H9 (cell line): ENCODE data around the gene RO60. TPM values are rescaled to one million over a fixed set of nuclear protein-coding genes. Genes with fewer than 3 reads are reported as not detected.
A peak's percentile ranks its signal among the peaks of the same experiment; 100 is the strongest.
"Not testable (repeated sequence)": the region's sequence is repeated elsewhere in the genome, so short reads cannot be mapped to it uniquely, and the experiment has no call there.

Experiments
- DNase-seq: peaks from one replicate; pipeline ENCODE4 v3.0.0-alpha.2; 2017
- H2AFZ ChIP-seq: one replicate; pipeline ENCODE4 v1.6.1; 2013; ENCODE audit warnings: mild to moderate bottlenecking, low read length, control low read depth, moderate library complexity
- H2AK5ac ChIP-seq: 2 replicates; pipeline ENCODE4 v1.6.1; 2013; ENCODE audit warnings: low read length, control low read depth, mixed read lengths; ENCODE audit not compliant: insufficient read length
- H2BK120ac ChIP-seq: one replicate; pipeline ENCODE4 v1.6.1; 2013; ENCODE audit warnings: low read depth, mild to moderate bottlenecking, low read length, control low read depth, inconsistent platforms; ENCODE audit not compliant: poor library complexity, severe bottlenecking
- H2BK12ac ChIP-seq: 2 replicates; pipeline ENCODE4 v1.6.1; 2013; ENCODE audit warnings: low read length, control low read depth, mixed read lengths, low read depth; ENCODE audit not compliant: insufficient read length
- H2BK15ac ChIP-seq: 2 replicates; pipeline ENCODE4 v1.6.1; 2013; ENCODE audit warnings: low read depth, low read length, control low read depth
- H2BK20ac ChIP-seq: one replicate; pipeline ENCODE4 v1.6.1; 2013; ENCODE audit warnings: low read depth, mild to moderate bottlenecking, low read length, control low read depth, inconsistent platforms; ENCODE audit not compliant: poor library complexity, severe bottlenecking
- H2BK5ac ChIP-seq: 2 replicates; pipeline ENCODE4 v1.6.1; 2013; ENCODE audit warnings: low read length, control low read depth, mixed read lengths; ENCODE audit not compliant: insufficient read length
- H3K14ac ChIP-seq: 2 replicates; pipeline ENCODE4 v1.6.1; 2013; ENCODE audit warnings: low read length, control low read depth; ENCODE audit not compliant: insufficient read depth
- H3K18ac ChIP-seq: 2 replicates; pipeline ENCODE4 v1.6.1; 2013; ENCODE audit warnings: low read depth, mild to moderate bottlenecking, mixed read lengths, low read length, control low read depth; ENCODE audit not compliant: insufficient read length
- H3K23ac ChIP-seq: 2 replicates; pipeline ENCODE4 v1.6.1; 2013; ENCODE audit warnings: low read length, control low read depth, mixed read lengths, low read depth; ENCODE audit not compliant: insufficient read length
- H3K23me2 ChIP-seq: 2 replicates; pipeline ENCODE4 v1.6.1; 2013; ENCODE audit warnings: low read depth, mild to moderate bottlenecking, mixed read lengths, low read length, control low read depth; ENCODE audit not compliant: insufficient read length, poor library complexity, severe bottlenecking
- H3K27ac ChIP-seq: 2 replicates; pipeline ENCODE4 v1.5.1; 2013; ENCODE audit warnings: low read length, control low read depth, mixed read lengths, low read depth; ENCODE audit not compliant: insufficient read length
- H3K27me3 ChIP-seq: 2 replicates; pipeline ENCODE4 v1.6.1; 2013; ENCODE audit warnings: low read length, control low read depth, inconsistent platforms; ENCODE audit not compliant: insufficient read depth
- H3K4ac ChIP-seq: 2 replicates; pipeline ENCODE4 v1.6.1; 2013; ENCODE audit warnings: low read depth, mild to moderate bottlenecking, control low read depth, inconsistent platforms, low read length, moderate library complexity
- H3K4me1 ChIP-seq: 2 replicates; pipeline ENCODE4 v1.6.1; 2013; ENCODE audit warnings: low read length, control low read depth, inconsistent platforms; ENCODE audit not compliant: insufficient read depth
- H3K4me2 ChIP-seq: 2 replicates; pipeline ENCODE4 v1.6.1; 2013; ENCODE audit warnings: low read length, control low read depth, mixed read lengths; ENCODE audit not compliant: insufficient read length, insufficient read depth
- H3K56ac ChIP-seq: 2 replicates; pipeline ENCODE4 v1.6.1; 2013; ENCODE audit warnings: low read depth, mild to moderate bottlenecking, mixed read lengths, low read length, control low read depth; ENCODE audit not compliant: insufficient read length
- H3K79me1 ChIP-seq: 2 replicates; pipeline ENCODE4 v1.6.1; 2013; ENCODE audit warnings: low read depth, mild to moderate bottlenecking, moderate library complexity, low read length, control low read depth, inconsistent platforms; ENCODE audit not compliant: insufficient read depth, poor library complexity, severe bottlenecking
- H3K79me2 ChIP-seq: 2 replicates; pipeline ENCODE4 v1.6.1; 2013; ENCODE audit warnings: low read length, control low read depth, inconsistent platforms; ENCODE audit not compliant: insufficient read depth
- H3K9ac ChIP-seq: 2 replicates; pipeline ENCODE4 v1.6.1; 2013; ENCODE audit warnings: low read length, control low read depth, mixed read lengths; ENCODE audit not compliant: insufficient read length; ENCODE audit errors: extremely low read depth
- H3K9me3 ChIP-seq: one replicate; pipeline ENCODE4 v1.6.1; 2013; ENCODE audit warnings: low read depth, low read length, inconsistent platforms; ENCODE audit not compliant: control insufficient read depth
- H3T11ph ChIP-seq: one replicate; pipeline ENCODE4 v1.6.1; 2013; ENCODE audit warnings: mild to moderate bottlenecking, low read length, control low read depth, inconsistent platforms
- H4K20me1 ChIP-seq: one replicate; pipeline ENCODE4 v1.6.1; 2013; ENCODE audit not compliant: control insufficient read depth, insufficient read length, insufficient read depth
- H4K5ac ChIP-seq: 2 replicates; pipeline ENCODE4 v1.6.1; 2013; ENCODE audit warnings: low read depth, mild to moderate bottlenecking, mixed read lengths, low read length, control low read depth; ENCODE audit not compliant: insufficient read length
- H4K8ac ChIP-seq: replicated peaks from 2 replicates; pipeline ENCODE4 v1.6.1; 2013; ENCODE audit warnings: low read length, control low read depth, mixed read lengths, low read depth; ENCODE audit not compliant: insufficient read length
- H4K91ac ChIP-seq: 2 replicates; pipeline ENCODE4 v1.6.1; 2013; ENCODE audit warnings: low read depth, mild to moderate bottlenecking, moderate library complexity, mixed read lengths, low read length, control low read depth; ENCODE audit not compliant: insufficient read length
- H3K27ac Mint-ChIP-seq, 3 experiments: 2 replicates in 2 of 3; 3 replicates in 1 of 3; pipeline ENCODE4 v1.8.0; 2020 to 2021; ENCODE audit warnings: mixed read lengths in 3 of 3, mild to moderate bottlenecking in 1 of 3, moderate library complexity in 1 of 3
- H3K27me3 Mint-ChIP-seq: 2 replicates; pipeline ENCODE4 v1.8.0; 2021; ENCODE audit warnings: low read depth, mild to moderate bottlenecking, moderate library complexity, mixed read lengths
- H3K36me3 Mint-ChIP-seq, 3 experiments: 2 replicates in 2 of 3; 3 replicates in 1 of 3; pipeline ENCODE4 v1.8.0; 2020 to 2021; ENCODE audit warnings: low read depth in 3 of 3, mixed read lengths in 3 of 3; ENCODE audit not compliant: insufficient read depth in 1 of 3
- H3K4me1 Mint-ChIP-seq, 2 experiments: 2 replicates each; pipeline ENCODE4 v1.8.0; 2020; ENCODE audit warnings: mixed read lengths in 2 of 2
- H3K4me3 Mint-ChIP-seq, 2 experiments: 2 replicates in 1 of 2; 3 replicates in 1 of 2; pipeline ENCODE4 v1.8.0; 2020 to 2021; ENCODE audit warnings: mild to moderate bottlenecking in 2 of 2, mixed read lengths in 2 of 2, moderate library complexity in 1 of 2
- H3K9me3 Mint-ChIP-seq, 2 experiments: 2 replicates in 1 of 2; 3 replicates in 1 of 2; pipeline ENCODE4 v1.8.0; 2020; ENCODE audit warnings: mild to moderate bottlenecking in 2 of 2, mixed read lengths in 2 of 2, moderate library complexity in 1 of 2
- WGBS: extraction: QIAGEN DNeasy Blood & Tissue Kit; methylation state at CpG from one replicate; pipeline ENCODE4 v1.1.7; 2013; ENCODE audit warnings: missing lambda C conversion rate, low lambda C conversion rate, mixed read lengths; ENCODE audit not compliant: insufficient read length; ENCODE audit errors: extremely low coverage; 5-methylcytosine and 5-hydroxymethylcytosine counted together
- total RNA-seq: library from RNA; stranded (reverse); gene quantifications from 2 replicates; pipeline ENCODE4 v1.2.1, GENCODE V29; 2021
- TF ChIP-seq, protein P1 (sequence below): fragments of 200-600 bp; sonication (generic); conservative IDR thresholded peaks from 3 replicates; pipeline ENCODE4 v1.8.0; 2021; ENCODE audit warnings: antibody characterized with exemption, mild to moderate bottlenecking

RO60 gene
- total RNA-seq, 1 experiment from 2014 or later: 84.7 TPM

DNA sequence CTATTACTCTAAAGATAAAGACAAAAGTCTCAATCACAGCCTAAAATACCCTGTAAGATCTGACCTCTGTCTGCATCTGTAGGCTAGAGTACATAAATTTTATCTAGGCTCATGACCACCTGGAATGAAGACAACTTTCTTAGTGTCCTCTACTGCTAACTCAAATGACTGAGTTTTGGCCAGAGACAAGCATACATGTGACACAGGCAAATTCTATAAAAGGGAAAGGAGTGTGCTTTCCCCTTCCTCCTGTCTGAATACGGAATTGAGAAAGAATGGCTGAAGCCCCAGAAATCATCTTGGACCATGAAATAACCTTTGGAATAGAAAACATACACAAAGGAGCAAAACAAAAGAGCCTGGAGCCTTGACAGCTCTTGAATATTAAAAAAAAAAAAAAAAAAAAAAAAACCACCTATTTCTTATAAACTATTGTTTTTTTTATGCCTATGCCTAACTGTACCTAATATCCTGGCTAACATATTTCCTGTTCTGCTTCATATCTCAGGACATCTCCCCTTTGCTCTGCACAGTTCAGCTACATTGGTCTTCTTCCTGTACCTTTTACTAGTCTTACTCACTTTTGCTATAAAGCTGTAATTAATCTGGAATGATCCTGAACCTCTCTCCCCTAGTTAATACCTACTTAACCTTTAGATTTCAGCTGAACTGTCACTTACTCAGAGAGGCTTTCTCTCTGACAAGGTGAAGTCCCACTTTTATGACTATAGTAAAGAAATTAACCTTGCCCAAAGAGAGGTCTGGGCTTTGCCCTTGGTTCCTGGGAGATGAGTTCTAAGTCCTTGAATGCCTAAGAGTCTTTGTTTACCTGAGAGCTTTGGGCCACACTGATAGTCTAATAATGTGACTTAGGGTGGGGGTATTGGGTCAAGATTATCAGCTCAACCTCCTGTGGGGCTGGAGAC, 16.4 kb upstream of the RO60 start:
- Histone ChIP-seq H3K9ac (no peak overlapping the region), H2AK5ac (no peak overlapping the region), H3K27ac (no peak overlapping the region), H2BK20ac (no peak overlapping the region), H4K91ac (no peak overlapping the region), H4K20me1 (no peaks in the 10 kb centered on the region), H3K79me2 (no peaks in the 10 kb centered on the region; the same call in 1 of the 2 replicates), H2BK5ac (no peak overlapping the region), H2BK12ac (no peak overlapping the region), H3K9me3 (no peaks in the 10 kb centered on the region), H3K56ac (no peak overlapping the region), H2BK15ac (no peak overlapping the region), H4K5ac (no peak overlapping the region), H3T11ph (no peak overlapping the region), H3K14ac (no peak overlapping the region), H3K4me1 (no peaks in the 10 kb centered on the region), H3K4ac (no peak overlapping the region), H2BK120ac (no peak overlapping the region), H3K4me2 (no peak overlapping the region), H3K18ac (no peak overlapping the region), H2AFZ (no peak overlapping the region), H3K27me3 (no peaks in the 10 kb centered on the region), H3K79me1 (no peaks in the 10 kb centered on the region), H3K23me2 (no peaks in the 10 kb centered on the region), H4K8ac (no peak overlapping the region), H3K23ac (no peak overlapping the region)
- Mint-ChIP-seq H3K9me3 (no peaks in the 10 kb centered on the region), H3K4me1 (peaks cover 24 to 26% of the 10 kb centered on the region in 2 experiments), H3K27ac (0 out of 7 replicates have a peak overlapping the region, but pooled peaks of 2 of the 3 experiments have one; percentile 9 to 22), H3K4me3 (no peak overlapping the region), H3K27me3 (no peaks in the 10 kb centered on the region), H3K36me3 (peaks cover 17 to 20% (median 20%) of the 10 kb centered on the region in 3 experiments; a peak in 6 of 7 replicates)
- no peak for DNase-seq
- no CpG with 5 or more reads among the region's 1 CpG for WGBS
- TF ChIP-seq, protein P1, sequence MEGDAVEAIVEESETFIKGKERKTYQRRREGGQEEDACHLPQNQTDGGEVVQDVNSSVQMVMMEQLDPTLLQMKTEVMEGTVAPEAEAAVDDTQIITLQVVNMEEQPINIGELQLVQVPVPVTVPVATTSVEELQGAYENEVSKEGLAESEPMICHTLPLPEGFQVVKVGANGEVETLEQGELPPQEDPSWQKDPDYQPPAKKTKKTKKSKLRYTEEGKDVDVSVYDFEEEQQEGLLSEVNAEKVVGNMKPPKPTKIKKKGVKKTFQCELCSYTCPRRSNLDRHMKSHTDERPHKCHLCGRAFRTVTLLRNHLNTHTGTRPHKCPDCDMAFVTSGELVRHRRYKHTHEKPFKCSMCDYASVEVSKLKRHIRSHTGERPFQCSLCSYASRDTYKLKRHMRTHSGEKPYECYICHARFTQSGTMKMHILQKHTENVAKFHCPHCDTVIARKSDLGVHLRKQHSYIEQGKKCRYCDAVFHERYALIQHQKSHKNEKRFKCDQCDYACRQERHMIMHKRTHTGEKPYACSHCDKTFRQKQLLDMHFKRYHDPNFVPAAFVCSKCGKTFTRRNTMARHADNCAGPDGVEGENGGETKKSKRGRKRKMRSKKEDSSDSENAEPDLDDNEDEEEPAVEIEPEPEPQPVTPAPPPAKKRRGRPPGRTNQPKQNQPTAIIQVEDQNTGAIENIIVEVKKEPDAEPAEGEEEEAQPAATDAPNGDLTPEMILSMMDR: no peak

DNA sequence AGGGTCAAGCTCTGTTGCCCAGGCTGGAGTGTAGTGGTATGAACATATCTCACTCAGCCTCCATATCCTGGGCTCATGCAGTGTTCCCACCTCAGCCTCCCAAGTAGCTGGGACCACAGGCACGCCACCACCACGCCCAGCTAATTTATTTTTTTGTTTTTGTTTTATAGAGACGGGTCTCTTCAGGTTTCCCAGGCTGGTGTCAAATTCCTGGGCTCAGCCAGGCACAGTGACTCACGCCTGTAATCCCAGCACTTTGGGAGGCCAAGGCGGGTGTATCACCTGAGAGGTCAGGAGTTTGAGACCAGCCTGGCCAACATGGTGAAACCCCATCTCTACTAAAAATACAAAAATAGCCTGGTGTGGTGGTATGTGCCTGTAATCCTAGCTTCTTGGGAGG, 10.5 kb upstream of the RO60 start:
- not testable (repeated sequence) for H2AK5ac ChIP-seq, H3K4me3 Mint-ChIP-seq, H4K5ac ChIP-seq, H3K9ac ChIP-seq, DNase-seq, H3K56ac ChIP-seq, H2AFZ ChIP-seq, H3K4me2 ChIP-seq, H3K23me2 ChIP-seq, H2BK5ac ChIP-seq, H3K27ac ChIP-seq, H2BK15ac ChIP-seq, H3K79me2 ChIP-seq, H3K4ac ChIP-seq, H3K4me1 ChIP-seq, H2BK120ac ChIP-seq, H3K9me3 ChIP-seq, H3K27me3 ChIP-seq, H3K27me3 Mint-ChIP-seq, H4K8ac ChIP-seq, H3K79me1 ChIP-seq, H3K18ac ChIP-seq, H4K91ac ChIP-seq, H2BK12ac ChIP-seq, H3T11ph ChIP-seq, H3K27ac Mint-ChIP-seq, H2BK20ac ChIP-seq, H3K23ac ChIP-seq, H4K20me1 ChIP-seq, H3K9me3 Mint-ChIP-seq, H3K14ac ChIP-seq
- no CpG with 5 or more reads among the region's 5 CpGs for WGBS
- Mint-ChIP-seq H3K36me3 (peaks cover 25 to 36% (median 33%) of the 10 kb centered on the region in 3 experiments; a peak in 6 of 7 replicates), H3K4me1 (peaks cover 12 to 14% of the 10 kb centered on the region in 2 experiments)
